ENCODE data around the gene DAPL1. TPM values are rescaled to one million over a fixed set of nuclear protein-coding genes. Genes with fewer than 3 reads are reported as not detected.

The DAPL1 gene
- total and polyA plus RNA-seq, 10 of the 15 experiments (the other 5 are each of a cell fraction or from before 2014, with no cell fraction given): not detected

- Histone ChIP-seq H3K27me3 (replicated peaks in 1 of 2; ENCODE audit: control insufficient read depth in 2 of 2, insufficient read depth in 2 of 2, low read length in 1 of 2) (no peaks in the 10 kb centered on the region; a peak in 2 of 4 replicates), H2AFZ (ENCODE audit: control insufficient read depth, low read depth, low read length) (no peak overlapping the region), H3K9ac (ENCODE audit: control insufficient read depth, insufficient read depth, low read length) (no peak overlapping the region), H3K27ac (ENCODE audit: control insufficient read depth, insufficient read depth) (no peak overlapping the region), H3K79me2 (ENCODE audit: control insufficient read depth, insufficient read depth, low read length) (no peaks in the 10 kb centered on the region), H3K4me3 (no peak overlapping the region), H4K20me1 (ENCODE audit: control insufficient read depth, insufficient read depth) (no peaks in the 10 kb centered on the region), H3K9me3 (replicated peaks; ENCODE audit: control insufficient read depth, insufficient read depth, low read length) (no peaks in the 10 kb centered on the region), H3K4me2 (ENCODE audit: control insufficient read depth, insufficient read depth) (no peak overlapping the region), H3K4me1 (ENCODE audit: control insufficient read depth, insufficient read depth, low read length) (no peaks in the 10 kb centered on the region), H3K36me3 (ENCODE audit: control insufficient read depth in 2 of 2, insufficient read depth in 2 of 2, low read length in 1 of 2) (no peaks in the 10 kb centered on the region)
- in situ Hi-C loops (cut with MboI) (no loop called here), intact Hi-C loops (cut with micrococcal nuclease; ENCODE audit: unreplicated experiment) (loop anchor here (10.0 kb wide), 1 partner anchor 1908 kb away; no protein-coding TSS in a partner anchor)
- FAIRE-seq (no peak), ATAC-seq (no peak), DNase-seq (ENCODE audit: low read depth, low spot score) (no peak)
- SMC1A ChIA-PET (ENCODE audit: uncharacterized antibody, unreplicated experiment): no interaction called here
- TF ChIP-seq KDM1A (IDR thresholded peaks at IDR 0.05; ENCODE audit: borderline replicate concordance) (no peak), MTA2 (IDR thresholded peaks at IDR 0.05; ENCODE audit: low read depth) (peak; percentile 63)
- BruUV-seq (replicated peaks): no TSS peak
- POLR2A ChIA-PET: no interaction called here
- 30% methylated on average over 2 of the region's 2 CpGs for WGBS (ENCODE audit: insufficient coverage, insufficient replicate concordance, low lambda C conversion rate, missing lambda C conversion rate)
- CTCF ChIA-PET: no interaction called here
- RAD21 ChIA-PET (ENCODE audit: unreplicated experiment): no interaction called here
Measured at GRCh38 chr2:158796652-158797051, 1.5 kb downstream of the DAPL1 start.

- H3K9ac ChIP-seq (ENCODE audit: control insufficient read depth, insufficient read depth, low read length): no peak overlapping the region
- ChIA-PET RAD21 (ENCODE audit: unreplicated experiment) (no interaction called here), CTCF (no interaction called here), SMC1A (ENCODE audit: uncharacterized antibody, unreplicated experiment) (no interaction called here), POLR2A (no interaction called here)
- FAIRE-seq (no peak), DNase-seq (ENCODE audit: low read depth, low spot score) (no peak), ATAC-seq (no peak)
- H3K4me2 ChIP-seq (ENCODE audit: control insufficient read depth, insufficient read depth): no peak overlapping the region
- WGBS (ENCODE audit: insufficient coverage, insufficient replicate concordance, low lambda C conversion rate, missing lambda C conversion rate): 41% methylated on average over 6 of the region's 6 CpGs
- H3K36me3 ChIP-seq (ENCODE audit: control insufficient read depth in 2 of 2, insufficient read depth in 2 of 2, low read length in 1 of 2): no peaks in the 10 kb centered on the region
- no peaks in the 10 kb centered on the region for H3K4me1 ChIP-seq (ENCODE audit: control insufficient read depth, insufficient read depth, low read length)
- BruUV-seq (replicated peaks): no TSS peak
- H3K27ac ChIP-seq (ENCODE audit: control insufficient read depth, insufficient read depth): no peak overlapping the region
- no peaks in the 10 kb centered on the region; a peak in 1 of 4 replicates for H3K27me3 ChIP-seq (replicated peaks in 1 of 2; ENCODE audit: control insufficient read depth in 2 of 2, insufficient read depth in 2 of 2, low read length in 1 of 2)
- no peaks in the 10 kb centered on the region for H4K20me1 ChIP-seq (ENCODE audit: control insufficient read depth, insufficient read depth)
- in situ Hi-C loops (cut with MboI): no loop called here
- intact Hi-C loops (cut with micrococcal nuclease; ENCODE audit: unreplicated experiment): loop anchor here (10.0 kb wide), 1 partner anchor 1907 kb away; no protein-coding TSS in a partner anchor
- H2AFZ ChIP-seq (ENCODE audit: control insufficient read depth, low read depth, low read length): no peak overlapping the region
- no peak overlapping the region for H3K4me3 ChIP-seq
- no peaks in the 10 kb centered on the region for H3K79me2 ChIP-seq (ENCODE audit: control insufficient read depth, insufficient read depth, low read length)
- H3K9me3 ChIP-seq (replicated peaks; ENCODE audit: control insufficient read depth, insufficient read depth, low read length): no peaks in the 10 kb centered on the region
- TF ChIP-seq ZSCAN29 (IDR thresholded peaks at IDR 0.05) (no peak), REST (IDR thresholded peaks at IDR 0.05; ENCODE audit: low read depth, low read length) (no peak), YY1 (IDR thresholded peaks at IDR 0.05; ENCODE audit: low read depth, low read length) (no peak), SMAD1 (IDR thresholded peaks at IDR 0.05; ENCODE audit: low read depth, partially characterized antibody) (no peak), POLR2A (IDR thresholded peaks at IDR 0.05; ENCODE audit: low read depth, low read length) (no peak), ZBED1 (IDR thresholded peaks at IDR 0.05; ENCODE audit: borderline replicate concordance) (no peak), GATAD2B (conservative IDR thresholded peaks at IDR 0.05; ENCODE audit: low read depth) (no peak), FOS (IDR thresholded peaks at IDR 0.05; ENCODE audit: borderline replicate concordance, extremely low read depth, insufficient read length) (no peak), TAF1 (IDR thresholded peaks at IDR 0.05; ENCODE audit: borderline replicate concordance, low read depth, low read length) (no peak), E4F1 (IDR thresholded peaks at IDR 0.05; ENCODE audit: borderline replicate concordance, partially characterized antibody) (no peak)
Measured at GRCh38 chr2:158797963-158798700, 3.0 kb downstream of the DAPL1 start.

All from GM12878 (cell line).